Measurements from ENCODE around the gene SLC66A3. TPM values are rescaled to one million over a fixed set of nuclear protein-coding genes. Genes with fewer than 3 reads are reported as not detected.

Gene SLC66A3
- total and polyA plus RNA-seq, 2 donors (not counting 1 experiment from before 2014, with no cell fraction given): 23.7 to 32.4 TPM

- DNase-seq (no peak), ATAC-seq (ENCODE audit: low read depth) (no peak)
- intact Hi-C loops (cut with micrococcal nuclease): no loop called here
- Histone ChIP-seq H3K4me1 (ENCODE audit: control insufficient read depth in 2 of 2, insufficient read depth in 2 of 2, low read length in 2 of 2) (peaks cover 0 to 4% of the 10 kb centered on the region in 2 donors), H3K27ac (ENCODE audit: low read length in 2 of 2) (no peak overlapping the region), H3K4me2 (replicated peaks; ENCODE audit: low read depth, low read length, poor library complexity, severe bottlenecking) (no peak overlapping the region), H3K9ac (ENCODE audit: low read length) (no peak overlapping the region), H2AFZ (ENCODE audit: insufficient read depth, low read depth, low read length, poor library complexity, severe bottlenecking) (no peak overlapping the region), H4K20me1 (ENCODE audit: control insufficient read depth, insufficient read depth, low read length, poor library complexity, severe bottlenecking) (no peaks in the 10 kb centered on the region), H3K36me3 (replicated peaks in 1 of 2; ENCODE audit: control extremely low read depth in 1 of 2, control insufficient read depth in 1 of 2, extremely low read depth in 1 of 2, insufficient read depth in 2 of 2, low read length in 1 of 2) (no peaks in the 10 kb centered on the region), H3K27me3 (replicated peaks in 1 of 4; ENCODE audit: control extremely low read depth in 1 of 4, control insufficient read depth in 3 of 4, insufficient read depth in 4 of 4, low read length in 3 of 4) (no peaks in the 10 kb centered on the region), H3K4me3 (ENCODE audit: control extremely low read depth in 1 of 5, extremely low read depth in 1 of 5, insufficient read depth in 1 of 5, low read depth in 2 of 5, low read length in 4 of 5) (no peak overlapping the region), H3K9me3 (ENCODE audit: control extremely low read depth in 1 of 3, control insufficient read depth in 2 of 3, insufficient read depth in 1 of 3, low read length in 2 of 3) (peaks cover 0 to 6% (median 0%) of the 10 kb centered on the region in 3 donors), H3K79me2 (ENCODE audit: control insufficient read depth, insufficient read depth, low read length) (no peaks in the 10 kb centered on the region)
- POLR2A ChIA-PET: no interaction called here
- WGBS (ENCODE audit: insufficient coverage): no CpG with 5 or more reads among the region's 3 CpGs
- CTCF ChIA-PET: interaction anchor here (6.6 kb wide), 1 partner anchor 14 kb away, joined by 39 read pairs; a partner anchor contains a TSS
- Mint-ChIP-seq H3K4me3 (no peak overlapping the region), H3K27me3 (peaks cover 11% of the 10 kb centered on the region), H3K27ac (no peak overlapping the region), H3K9me3 (ENCODE audit: insufficient read depth) (no peaks in the 10 kb centered on the region), H3K4me1 (peaks cover 5% of the 10 kb centered on the region)
- TF ChIP-seq CTCF (IDR thresholded peaks at IDR 0.05) (no peak), EZH2 (IDR thresholded peaks at IDR 0.05; ENCODE audit: borderline replicate concordance, insufficient read depth, low read depth, low read length, poor library complexity, severe bottlenecking) (no peak)
Observed at GRCh38 chr2:11146076-11146475, 9.2 kb upstream of the SLC66A3 start.

- Histone ChIP-seq H3K36me3 (replicated peaks in 1 of 2; ENCODE audit: control extremely low read depth in 1 of 2, control insufficient read depth in 1 of 2, extremely low read depth in 1 of 2, insufficient read depth in 2 of 2, low read length in 1 of 2) (no peaks in the 10 kb centered on the region), H3K4me1 (ENCODE audit: control insufficient read depth in 2 of 2, insufficient read depth in 2 of 2, low read length in 2 of 2) (peaks cover 0 to 4% of the 10 kb centered on the region in 2 donors), H3K79me2 (ENCODE audit: control insufficient read depth, insufficient read depth, low read length) (no peaks in the 10 kb centered on the region), H3K27ac (ENCODE audit: low read length in 2 of 2) (no peak overlapping the region), H3K9ac (ENCODE audit: low read length) (no peak overlapping the region), H3K9me3 (ENCODE audit: control extremely low read depth in 1 of 3, control insufficient read depth in 2 of 3, insufficient read depth in 1 of 3, low read length in 2 of 3) (peaks cover 0 to 6% (median 0%) of the 10 kb centered on the region in 3 donors), H2AFZ (ENCODE audit: insufficient read depth, low read depth, low read length, poor library complexity, severe bottlenecking) (no peak overlapping the region), H4K20me1 (ENCODE audit: control insufficient read depth, insufficient read depth, low read length, poor library complexity, severe bottlenecking) (no peaks in the 10 kb centered on the region), H3K4me3 (ENCODE audit: control extremely low read depth in 1 of 5, extremely low read depth in 1 of 5, insufficient read depth in 1 of 5, low read depth in 2 of 5, low read length in 4 of 5) (no peak overlapping the region), H3K4me2 (replicated peaks; ENCODE audit: low read depth, low read length, poor library complexity, severe bottlenecking) (no peak overlapping the region), H3K27me3 (replicated peaks in 1 of 4; ENCODE audit: control extremely low read depth in 1 of 4, control insufficient read depth in 3 of 4, insufficient read depth in 4 of 4, low read length in 3 of 4) (no peaks in the 10 kb centered on the region)
- POLR2A ChIA-PET: no interaction called here
- ATAC-seq (ENCODE audit: low read depth) (no peak), DNase-seq (no peak)
- H3K4me1 Mint-ChIP-seq: peaks cover 5% of the 10 kb centered on the region
- H3K9me3 Mint-ChIP-seq (ENCODE audit: insufficient read depth): no peaks in the 10 kb centered on the region
- TF ChIP-seq EZH2 (IDR thresholded peaks at IDR 0.05; ENCODE audit: borderline replicate concordance, insufficient read depth, low read depth, low read length, poor library complexity, severe bottlenecking) (no peak), CTCF (IDR thresholded peaks at IDR 0.05) (no peak)
- CTCF ChIA-PET: interaction anchor here (6.6 kb wide), 1 partner anchor 15 kb away, joined by 39 read pairs; a partner anchor contains a TSS
- peaks cover 6% of the 10 kb centered on the region for H3K27me3 Mint-ChIP-seq
- intact Hi-C loops (cut with micrococcal nuclease): no loop called here
- no peak overlapping the region for H3K27ac Mint-ChIP-seq
- whole genome bisulfite sequencing (ENCODE audit: insufficient coverage): no CpG with 5 or more reads among the region's 3 CpGs
- H3K4me3 Mint-ChIP-seq: no peak overlapping the region
Observed at GRCh38 chr2:11147263-11147662, 8.0 kb upstream of the SLC66A3 start.

All from B cell (primary cell).